NCI-H2029 treated with DMSO at 0.1 percent for 48 hours (cell line): ENCODE results near the gene WWP2.
"Not testable (repeated sequence)": the region's sequence is repeated elsewhere in the genome, so short reads cannot be mapped to it uniquely, and the experiment has no call there.

ENCODE experiments used
- DNase-seq: peaks from one replicate; lab custom pipeline; 2025; lab: John Stamatoyannopoulos, UW

WWP2 gene

DNA sequence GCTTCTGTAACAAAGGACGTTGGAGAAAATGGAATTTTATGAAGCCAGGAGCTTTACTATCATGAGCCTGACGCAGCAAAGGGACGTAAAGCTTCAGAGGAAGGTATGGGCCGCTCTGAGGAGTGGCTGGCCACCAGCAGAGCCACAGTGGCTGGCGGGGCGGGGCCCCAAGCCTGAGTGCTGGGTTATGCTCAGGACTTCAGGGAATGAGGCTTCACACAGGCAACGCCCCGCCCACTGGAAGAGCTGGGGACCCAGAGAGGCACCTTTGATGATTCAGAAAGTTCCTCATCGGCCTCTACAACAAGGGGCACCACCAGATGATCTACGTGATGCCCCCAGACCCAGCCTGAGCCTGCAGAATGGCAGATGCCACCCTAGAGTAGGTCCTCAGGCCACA, 16.2 kb upstream of the WWP2 start:
- DNase-seq, result no peak

DNA sequence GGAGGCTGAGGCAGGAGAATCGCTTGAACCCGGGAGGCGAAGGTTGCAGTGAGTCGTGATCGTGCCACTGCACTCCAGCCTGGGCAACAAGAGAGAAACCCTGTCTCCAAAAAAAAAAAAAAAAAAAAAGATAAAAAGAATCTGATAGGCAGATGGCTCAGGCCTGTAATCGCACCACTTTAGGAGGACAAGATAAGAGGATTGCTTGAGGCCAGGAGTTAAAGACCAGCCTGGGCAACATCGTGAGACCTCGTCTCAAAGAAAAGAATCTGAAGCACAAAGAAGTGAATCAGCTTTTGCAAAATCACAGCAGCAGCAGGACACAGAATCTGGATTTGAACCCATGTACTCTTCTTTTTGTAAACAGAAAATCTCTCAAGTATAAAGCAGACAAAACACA, 15.0 kb upstream of the WWP2 start:
- no peak for DNase-seq

DNA sequence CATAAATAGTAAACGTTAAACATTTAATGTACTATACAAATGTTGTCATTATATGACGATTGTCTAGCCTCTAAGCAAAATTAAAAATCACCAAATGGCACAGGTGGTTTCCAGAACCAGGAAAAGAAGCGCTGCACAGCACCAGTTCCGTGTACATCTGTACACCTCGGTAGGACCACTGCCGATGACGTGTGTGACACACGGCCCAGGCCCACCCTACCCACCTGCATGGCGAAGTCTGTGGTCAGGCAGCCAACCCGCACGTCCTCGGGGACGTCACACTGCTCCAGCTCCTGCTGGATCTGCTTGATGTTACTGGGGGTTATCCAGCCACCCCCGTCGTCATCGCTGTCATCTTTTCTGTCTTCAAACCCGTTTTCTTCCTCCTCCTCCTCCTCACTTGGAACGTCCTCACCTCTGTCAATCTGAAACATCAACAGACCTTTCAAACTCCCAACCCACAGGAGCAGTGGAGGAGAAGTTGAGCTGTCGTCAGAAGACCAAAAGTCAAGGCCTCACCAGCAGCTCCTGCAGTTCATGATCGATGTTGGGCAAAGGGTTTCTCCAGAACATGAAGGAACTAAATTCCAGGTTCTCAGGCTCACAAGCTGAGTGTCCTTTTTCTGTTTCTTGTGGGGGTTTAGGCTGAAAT, 13.3 kb upstream of the WWP2 start:
- no peak for DNase-seq

DNA sequence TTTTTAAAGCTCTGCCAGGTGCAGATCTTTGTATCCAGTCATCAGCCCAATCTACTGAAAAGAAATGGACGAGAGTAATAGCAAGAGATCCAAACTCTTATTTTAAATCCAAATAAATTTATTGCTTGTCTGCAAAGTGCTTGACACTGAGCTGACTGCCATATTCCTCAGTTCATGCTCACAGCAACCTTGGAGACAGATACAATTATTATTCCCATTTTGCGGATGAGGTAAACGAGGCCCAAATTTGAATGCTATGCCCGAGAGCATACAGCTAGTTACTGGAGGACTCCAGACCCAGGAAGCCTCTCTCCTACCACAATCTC, 8.0 kb upstream of the WWP2 start:
- DNase-seq, result no peak

DNA sequence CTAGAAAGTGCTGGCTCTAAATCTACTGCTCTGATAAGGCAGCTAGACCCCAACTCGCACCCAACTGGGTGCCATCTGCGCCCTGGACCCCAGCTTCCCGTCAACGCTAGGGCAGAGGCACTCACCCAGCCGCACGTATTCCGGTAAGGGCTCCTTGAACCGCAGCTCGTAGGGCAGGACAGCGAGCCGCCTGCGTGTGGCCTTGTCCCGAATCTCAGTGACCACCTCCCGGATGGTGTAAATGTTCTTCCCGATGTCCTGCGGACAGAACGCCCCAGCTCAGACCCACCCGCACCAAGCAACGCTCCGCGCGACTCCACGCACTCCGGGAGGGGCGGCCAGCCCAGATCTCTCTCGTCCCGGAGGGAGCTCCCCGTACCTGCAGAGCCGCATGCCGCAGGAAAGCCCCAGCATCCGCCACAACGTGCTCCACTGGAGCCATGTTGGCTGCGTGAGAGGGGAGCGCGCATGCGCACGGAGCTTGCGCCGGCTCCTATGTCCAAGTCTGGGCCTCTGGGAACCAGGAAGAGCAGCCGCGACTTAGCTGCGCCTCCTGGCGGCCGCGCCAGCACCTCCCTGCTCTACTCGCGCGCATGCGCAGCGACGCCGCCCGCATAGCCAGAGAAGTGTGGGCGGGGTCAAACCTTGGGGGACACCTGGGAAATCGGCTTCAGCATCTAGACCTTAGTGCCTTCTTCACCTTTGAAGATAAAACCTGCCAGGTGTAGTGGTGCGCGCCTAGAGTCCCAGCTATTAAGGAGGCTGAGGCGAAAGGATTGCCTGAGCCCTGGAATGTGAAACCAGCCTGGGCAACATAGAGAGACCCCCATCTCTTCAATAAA, 7.4 kb upstream of the WWP2 start, which contains the start of gene NOB1:
TSS of gene NOB1 (minus strand) at position 458 of the 842 bp plus-strand sequence. CDS start at position 442, 16 bp downstream.
- DNase-seq, result peak; percentile 51

DNA sequence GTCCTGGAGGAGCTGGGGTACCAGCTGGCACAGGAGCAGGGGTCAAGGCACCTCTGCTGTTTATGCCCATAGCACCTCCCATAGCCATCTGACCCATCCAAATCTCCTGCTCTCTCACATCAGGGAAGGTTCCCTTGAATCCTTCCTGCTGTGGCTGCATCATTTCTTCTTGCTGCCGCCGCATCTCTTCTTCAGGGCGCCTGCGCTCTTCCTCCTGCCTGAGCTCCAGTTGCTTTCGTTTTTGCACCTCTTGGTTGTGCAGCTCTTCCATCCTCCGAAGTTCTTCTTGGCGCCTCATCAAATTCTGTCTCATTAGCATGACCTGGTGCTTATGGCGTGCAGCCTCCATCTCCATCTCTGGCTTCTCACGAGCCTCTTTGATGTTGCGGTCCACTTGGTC, 5.4 kb upstream of the WWP2 start:
- no peak for DNase-seq

DNA sequence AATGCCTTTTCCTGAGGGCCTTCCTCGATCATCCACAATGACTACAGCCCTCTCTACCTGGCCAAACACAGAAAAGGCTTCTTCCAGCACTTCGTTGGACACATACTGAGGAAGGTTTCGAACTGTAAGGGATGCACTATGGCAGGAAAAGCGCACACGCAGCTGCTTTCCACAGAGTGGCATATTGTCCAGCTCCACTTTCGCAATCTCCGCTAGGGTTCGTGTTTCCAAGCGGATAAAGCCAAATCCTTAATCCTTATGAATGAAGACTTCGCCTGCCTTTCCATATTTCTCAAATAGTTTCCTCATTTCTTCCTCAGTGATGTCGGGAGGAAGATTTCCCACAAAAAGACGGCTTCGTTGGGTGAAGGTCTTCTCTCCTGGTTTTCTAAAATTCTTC, 4.8 kb upstream of the WWP2 start:
- not testable (repeated sequence) for DNase-seq

DNA sequence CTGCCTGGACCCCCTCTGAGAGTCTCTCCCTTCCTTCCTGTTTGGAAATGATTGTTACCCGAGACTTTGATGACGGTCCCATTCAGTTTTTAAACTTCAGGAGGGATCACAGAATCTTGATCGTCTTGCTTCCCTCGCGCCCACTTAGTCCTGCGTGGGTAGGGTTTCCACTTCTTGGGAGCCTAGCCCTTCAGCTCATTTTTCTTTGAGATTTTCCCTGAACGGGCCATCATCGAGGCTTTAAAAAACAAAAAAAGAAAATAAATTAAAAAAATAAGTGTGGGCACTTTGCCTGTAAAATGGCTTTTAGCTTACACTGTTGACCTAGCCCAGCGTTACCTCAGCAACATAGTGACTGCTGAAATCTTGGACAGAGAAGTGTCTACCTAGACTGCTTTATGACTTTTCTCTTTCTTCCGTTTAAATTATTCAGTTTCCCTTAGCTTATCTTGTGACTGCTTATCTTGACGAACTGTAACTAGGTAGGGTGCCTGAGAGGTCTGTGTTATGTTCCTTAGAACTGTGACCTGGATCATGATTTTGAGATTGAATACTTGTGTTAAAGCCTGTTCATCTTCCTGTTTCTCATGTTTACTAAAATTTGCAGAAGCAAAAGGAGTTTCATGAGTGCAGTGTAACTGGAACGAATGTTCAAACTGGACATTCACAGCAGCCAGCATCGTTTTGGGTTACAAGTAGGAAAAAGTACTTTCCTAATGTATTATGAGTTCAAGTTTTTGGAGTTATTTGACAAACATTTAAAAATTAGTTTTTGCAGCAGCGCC, 874 bp downstream of the WWP2 start:
- no peak for DNase-seq

DNA sequence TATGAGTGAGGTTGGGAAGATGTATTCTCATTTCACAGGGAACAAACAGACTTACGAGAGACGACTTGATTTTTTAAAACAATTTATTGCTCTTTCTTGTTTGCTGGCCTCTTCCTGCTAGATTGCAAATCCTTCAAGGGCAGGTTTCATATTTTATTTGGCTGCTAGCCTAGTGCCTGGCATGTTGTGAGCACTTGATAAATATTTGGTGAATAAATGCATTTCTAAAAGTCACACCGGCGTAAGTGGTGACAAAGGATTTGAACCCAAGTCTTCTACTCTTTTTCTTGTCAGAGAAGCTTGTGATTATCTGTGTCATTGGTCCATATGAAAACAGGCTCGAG, 1.4 kb downstream of the WWP2 start:
- DNase-seq, result no peak

DNA sequence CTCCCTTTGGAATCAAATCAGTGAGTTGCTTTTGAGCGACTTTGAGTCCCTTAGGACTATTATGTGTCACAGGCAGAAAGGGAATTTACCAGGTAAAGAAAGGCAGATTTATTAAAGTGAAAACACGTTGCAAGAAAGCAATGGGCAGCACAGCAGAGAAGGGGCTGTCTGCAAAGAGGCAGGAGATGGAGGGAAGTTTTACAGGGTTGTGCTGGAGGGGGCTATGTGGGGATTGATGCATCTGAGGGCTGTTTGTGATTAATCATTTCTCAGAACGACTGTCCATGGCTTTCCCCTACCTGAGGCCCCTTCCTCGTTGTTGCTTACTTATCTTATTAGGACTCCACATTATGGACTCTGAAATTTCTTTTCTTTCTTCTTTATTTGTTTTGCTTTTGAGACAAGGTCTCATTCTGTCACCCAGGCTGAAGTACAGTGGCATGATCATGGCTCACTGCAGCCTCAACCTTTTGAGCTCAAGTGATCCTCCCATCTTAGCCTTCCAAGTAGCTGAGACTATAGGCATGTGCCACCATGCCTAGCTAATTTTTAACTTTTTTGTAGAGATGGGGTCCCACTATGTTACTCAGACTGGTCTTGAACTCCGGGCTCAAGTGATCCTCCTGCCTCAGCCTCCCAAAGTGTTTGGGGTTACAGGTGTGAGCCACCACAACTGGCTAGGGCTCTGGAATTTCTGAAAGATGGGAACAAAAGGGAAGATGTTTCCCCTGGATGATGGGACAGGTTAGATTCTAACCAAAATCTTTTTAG, 5.5 kb downstream of the WWP2 start:
- DNase-seq, result no peak

DNA sequence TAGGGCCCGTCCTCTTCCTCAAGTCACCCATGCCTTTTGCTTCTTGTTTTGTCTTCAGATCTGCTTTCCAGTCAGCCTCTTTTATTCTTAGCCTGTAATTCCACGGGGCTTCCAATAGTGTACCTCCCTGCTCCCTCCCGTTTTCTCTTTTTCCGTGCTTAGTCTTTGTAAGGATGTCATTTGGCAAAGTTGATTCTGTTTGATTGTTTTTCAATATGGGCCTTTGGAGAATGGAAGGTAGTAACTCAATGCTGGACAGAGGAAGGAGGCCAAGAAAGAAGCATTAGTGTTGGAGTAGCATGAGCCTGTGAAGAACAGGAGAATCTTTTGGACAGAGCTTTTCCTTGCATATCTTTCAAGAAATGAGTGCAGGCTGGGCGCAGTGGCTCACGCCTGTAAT, 6.5 kb downstream of the WWP2 start:
- no peak for DNase-seq

DNA sequence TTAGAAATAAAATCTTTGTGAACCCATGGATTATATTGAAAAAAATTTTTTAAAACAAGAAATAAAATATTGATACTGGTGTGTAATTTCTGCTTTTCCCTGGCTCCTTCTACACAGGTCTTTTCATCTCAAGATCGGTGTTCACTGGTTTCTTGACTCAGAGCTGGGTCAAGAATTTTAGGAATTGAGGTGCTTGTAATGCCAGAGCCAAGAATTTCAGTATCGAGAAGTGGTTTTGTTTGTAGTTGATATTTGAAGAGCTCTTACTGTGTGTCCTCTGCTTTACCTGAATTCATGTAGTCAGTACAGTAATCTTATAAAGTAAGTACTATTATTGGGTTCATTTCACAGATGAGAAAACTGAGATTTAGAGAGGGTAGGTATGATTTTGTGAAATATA, 7.3 kb downstream of the WWP2 start:
- no peak for DNase-seq

DNA sequence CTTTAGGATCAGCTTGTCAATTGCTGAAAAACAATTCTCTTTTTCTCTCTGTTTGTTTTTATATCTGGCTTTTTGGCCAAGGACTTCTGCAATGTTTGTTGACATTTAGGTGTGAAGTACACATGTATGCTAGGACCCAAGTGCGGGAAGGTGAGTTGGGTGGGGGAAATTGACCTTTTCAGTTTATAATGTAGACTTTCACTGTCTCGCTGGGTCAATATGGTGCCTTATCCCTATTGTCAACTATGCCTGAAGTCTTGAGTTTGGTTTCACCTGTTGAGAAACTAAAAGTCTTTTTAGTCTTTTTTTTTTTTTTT, 9.5 kb downstream of the WWP2 start:
- no peak for DNase-seq

DNA sequence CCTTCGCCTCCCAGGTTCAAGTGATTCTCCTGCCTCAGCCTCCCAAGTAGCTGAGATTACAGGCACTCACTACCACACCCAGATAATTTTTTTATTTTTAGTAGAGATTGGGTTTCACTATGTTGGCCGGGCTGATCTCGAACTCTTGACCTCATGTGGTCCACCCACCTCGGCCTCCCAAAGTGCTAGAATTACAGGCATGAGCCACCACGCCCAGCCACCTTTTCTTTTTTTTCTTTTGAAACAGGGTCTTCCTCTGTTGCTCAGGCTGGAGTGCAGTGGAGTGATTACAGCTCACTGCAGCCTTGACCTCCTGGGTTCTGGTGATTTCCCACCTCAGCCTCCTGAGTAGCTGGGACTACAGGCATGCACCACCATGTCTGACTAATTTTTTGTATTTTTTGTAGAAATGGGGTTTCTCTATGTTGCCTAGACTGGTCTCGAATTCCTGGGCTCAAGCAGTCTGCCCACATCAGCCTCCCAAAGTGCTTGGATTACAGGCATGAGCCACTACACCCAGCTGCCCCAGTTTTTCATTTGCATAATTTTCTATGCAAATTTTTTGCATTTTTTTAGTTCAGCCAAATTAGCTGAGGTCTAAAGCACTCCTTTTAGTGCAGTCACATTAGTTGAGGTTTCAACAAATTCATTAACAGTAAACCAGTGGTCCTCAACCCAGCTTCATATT, 11.3 kb downstream of the WWP2 start:
- no peak for DNase-seq

DNA sequence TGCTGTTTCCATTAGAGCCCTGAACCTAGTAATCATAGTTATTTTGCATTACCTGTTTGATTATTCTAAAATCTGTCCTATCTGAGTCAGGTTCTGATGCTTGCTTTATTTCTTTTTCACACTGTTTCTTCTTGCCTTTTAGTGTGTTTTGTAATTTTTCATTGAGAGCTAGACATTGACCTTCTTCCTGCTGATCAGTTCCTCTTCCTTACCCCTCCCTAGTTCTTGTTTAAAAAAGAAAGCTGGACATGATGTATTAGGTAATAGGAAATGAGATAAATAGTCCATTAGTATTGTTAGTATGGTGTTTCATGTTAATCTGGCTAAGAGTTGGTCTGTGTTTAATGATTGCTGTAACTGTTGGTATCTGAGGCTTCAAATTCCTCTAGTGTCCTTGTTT, 13.4 kb downstream of the WWP2 start:
- DNase-seq, result no peak

DNA sequence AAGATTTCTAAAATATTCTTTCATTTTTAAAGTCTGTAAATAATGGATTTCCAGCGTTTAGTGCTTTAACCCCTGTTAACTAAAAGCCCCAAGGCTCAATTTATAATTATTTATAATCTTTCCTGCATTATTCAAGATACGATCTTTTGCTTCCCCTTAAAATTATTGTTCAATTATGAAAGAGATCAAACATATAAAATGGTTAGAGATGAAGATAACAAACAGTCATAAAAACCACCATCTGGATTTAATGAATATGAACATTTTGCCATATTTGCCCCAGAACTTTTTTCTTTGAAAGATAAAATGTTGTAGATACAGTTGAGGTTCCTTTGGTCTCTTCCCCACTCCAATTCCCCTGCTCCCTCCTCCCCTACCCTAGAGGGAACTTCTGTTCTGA, 17.6 kb downstream of the WWP2 start:
- DNase-seq, result no peak

DNA sequence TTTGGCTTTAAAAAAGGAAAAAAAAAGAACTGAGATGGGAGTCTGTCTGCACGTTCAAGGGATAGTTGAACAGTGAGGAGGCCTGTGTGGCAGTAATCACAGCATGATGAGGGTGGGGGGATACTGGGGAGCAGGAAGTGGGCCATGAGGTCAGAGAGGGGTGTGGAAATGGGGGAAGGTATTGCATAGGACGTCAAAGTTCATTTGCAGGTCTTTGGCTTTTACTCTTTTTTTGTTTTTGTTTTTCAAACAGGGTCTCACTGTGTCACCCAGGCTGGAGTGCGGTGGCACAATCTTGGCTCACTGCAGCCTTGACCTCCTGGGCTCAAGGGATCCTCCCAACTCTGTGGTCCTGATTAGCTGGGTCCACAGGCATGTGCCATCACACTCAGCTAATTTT, 19.0 kb downstream of the WWP2 start:
- DNase-seq, result no peak

DNA sequence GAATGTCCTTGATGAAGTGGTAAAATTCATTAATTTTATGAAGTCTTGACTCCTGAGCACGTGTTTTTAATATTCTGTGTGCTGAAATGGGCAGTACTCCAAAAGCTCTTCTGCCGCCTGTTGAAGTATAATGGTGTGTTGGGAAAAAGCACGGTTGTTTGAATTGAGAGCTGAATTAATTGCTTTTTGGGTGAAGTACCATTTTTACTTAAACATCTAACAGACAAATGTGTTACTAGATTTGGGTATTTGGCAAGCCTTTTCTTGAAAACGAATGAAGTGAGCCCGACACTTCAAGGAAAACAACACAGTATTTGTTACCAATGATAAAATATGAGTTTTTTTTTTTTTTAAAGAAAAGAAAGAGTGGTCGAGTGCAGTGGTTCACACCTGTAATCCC, 22.5 kb downstream of the WWP2 start:
- DNase-seq, result no peak

DNA sequence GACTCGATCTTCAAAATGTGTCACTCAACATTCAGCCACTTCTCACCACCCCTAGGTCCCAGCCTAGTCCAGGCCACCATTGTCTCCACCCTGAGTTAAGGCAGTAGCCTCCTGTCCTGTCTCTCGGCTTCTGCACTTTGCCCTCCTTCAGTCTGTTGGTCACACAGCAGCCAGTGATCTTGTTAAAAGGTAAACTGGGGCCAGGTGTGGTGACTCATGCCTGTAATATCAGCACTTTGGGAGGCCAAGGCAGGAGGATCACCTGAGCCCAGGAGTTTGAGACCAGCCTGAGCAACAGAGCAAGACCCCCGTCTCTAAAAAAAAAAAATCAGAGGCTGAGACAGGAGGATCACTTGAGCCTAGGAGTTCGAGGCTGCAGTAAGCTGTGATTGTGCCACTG, 25.8 kb downstream of the WWP2 start:
- DNase-seq, result no peak

DNA sequence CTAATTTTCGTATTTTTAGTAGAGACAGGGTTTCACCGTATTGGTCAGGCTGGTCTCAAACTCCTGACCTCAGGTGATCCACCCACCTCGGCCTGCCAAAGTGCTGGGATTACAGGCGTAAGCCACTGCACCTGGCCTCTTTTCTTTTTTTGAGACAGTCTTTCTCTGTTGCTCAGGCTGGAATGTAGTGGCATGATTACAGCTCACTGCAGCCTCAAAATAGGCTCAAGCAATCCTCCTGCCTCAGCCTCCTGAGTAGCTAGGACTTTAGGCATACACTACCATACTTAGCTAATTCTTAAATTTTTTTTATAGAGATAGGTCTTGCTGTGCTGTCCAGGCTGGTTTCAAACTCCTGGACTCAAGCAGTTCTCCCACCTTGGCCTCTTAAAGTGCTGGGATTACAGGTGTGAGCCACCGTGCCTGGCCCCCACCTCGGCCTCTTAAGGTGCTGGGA, 29.3 kb downstream of the WWP2 start:
- DNase-seq, result not testable (repeated sequence)

DNA sequence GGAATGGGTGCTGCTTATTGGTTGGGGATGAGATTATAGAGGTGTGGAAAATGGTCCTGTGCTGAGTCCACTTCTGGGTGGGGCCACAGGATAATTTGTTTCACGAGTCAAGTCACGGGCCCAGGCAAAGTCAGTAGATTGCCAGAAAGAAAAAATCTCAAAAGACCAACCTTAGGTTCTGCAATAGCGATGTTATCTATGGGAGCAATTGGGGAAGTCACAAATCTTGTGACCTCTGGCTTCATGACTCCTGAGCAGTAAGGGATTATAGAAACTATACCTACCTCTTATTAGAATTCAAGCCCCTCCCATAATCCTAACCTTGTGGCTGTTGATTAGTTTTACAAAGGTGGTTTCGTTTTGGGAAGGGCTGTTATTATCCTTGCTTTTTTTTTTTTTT, 31.4 kb downstream of the WWP2 start:
- no peak for DNase-seq

DNA sequence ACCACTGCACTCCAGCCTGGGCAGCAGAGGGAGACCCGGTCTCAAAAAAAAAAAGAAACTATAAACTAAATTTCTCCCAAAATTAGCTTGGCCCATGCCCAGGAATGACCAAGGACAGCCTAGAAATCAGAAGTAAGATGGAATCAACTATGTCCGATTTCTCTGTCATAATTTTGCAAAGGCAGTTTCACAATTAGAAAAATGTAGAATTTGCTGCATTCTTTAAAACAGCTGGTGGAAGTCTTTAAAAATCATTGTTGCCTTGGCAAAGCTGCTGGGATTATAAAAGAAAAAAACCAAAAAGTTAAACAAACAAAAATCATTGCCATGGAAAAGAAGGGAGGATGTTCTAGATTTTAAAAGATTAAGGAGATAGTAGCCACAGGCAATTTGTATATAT, 32.4 kb downstream of the WWP2 start:
- no peak for DNase-seq
